Fibroblast of skin of right biceps (primary cell): ENCODE results near the gene SLC9A8.
"Not testable (repeated sequence)": the region's sequence is repeated elsewhere in the genome, so short reads cannot be mapped to it uniquely, and the experiment has no call there.

Source experiments
- DNase-seq: peaks from one replicate; pipeline ENCODE4 v3.0.0-alpha.2; 2013

Gene SLC9A8, protein sequence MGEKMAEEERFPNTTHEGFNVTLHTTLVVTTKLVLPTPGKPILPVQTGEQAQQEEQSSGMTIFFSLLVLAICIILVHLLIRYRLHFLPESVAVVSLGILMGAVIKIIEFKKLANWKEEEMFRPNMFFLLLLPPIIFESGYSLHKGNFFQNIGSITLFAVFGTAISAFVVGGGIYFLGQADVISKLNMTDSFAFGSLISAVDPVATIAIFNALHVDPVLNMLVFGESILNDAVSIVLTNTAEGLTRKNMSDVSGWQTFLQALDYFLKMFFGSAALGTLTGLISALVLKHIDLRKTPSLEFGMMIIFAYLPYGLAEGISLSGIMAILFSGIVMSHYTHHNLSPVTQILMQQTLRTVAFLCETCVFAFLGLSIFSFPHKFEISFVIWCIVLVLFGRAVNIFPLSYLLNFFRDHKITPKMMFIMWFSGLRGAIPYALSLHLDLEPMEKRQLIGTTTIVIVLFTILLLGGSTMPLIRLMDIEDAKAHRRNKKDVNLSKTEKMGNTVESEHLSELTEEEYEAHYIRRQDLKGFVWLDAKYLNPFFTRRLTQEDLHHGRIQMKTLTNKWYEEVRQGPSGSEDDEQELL

DNA sequence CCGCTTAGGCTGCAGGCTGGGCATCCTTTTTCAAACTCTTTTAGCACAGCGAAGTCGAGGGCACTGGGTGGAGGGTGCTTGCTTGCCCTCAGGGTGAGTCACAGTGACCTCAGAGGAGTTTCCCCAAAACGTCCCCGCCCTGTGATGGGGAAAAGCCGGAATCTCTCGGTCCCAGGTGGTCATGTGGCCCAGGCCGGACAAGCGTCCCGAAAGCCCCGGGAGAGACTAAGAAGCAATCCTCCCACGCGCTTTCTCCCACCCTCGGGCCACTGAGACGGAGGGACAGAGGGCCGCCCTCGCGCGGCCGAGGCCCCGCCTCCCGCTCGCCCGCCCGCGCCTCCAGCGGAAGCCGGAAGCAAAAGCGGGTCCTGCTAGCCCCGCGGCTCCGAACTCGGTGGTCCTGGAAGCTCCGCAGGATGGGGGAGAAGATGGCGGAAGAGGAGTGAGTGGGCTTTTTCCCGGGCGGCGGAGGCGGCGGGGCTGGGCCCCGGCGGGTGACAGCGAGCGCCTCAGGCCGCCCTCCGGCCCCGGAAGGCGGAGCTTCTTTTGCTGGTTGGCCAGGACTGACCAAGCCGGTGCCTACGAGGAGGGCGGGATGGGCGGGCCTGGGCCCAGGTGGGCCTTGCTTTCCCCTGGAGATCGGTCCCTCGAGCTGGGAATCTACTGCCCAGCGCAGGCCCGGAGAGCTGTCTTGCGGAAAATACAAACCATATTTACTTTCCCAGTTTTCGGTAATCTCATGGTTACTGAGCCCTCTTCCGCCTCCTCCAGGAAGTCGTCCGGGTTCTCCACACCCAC, at the start of gene SLC9A8:
Gene SLC9A8, plus strand, starts transcription at position 322 of the 798 bp plus-strand sequence. Its CDS starts 95 bp downstream, at position 417.
- DNase-seq: peak; percentile 89

DNA sequence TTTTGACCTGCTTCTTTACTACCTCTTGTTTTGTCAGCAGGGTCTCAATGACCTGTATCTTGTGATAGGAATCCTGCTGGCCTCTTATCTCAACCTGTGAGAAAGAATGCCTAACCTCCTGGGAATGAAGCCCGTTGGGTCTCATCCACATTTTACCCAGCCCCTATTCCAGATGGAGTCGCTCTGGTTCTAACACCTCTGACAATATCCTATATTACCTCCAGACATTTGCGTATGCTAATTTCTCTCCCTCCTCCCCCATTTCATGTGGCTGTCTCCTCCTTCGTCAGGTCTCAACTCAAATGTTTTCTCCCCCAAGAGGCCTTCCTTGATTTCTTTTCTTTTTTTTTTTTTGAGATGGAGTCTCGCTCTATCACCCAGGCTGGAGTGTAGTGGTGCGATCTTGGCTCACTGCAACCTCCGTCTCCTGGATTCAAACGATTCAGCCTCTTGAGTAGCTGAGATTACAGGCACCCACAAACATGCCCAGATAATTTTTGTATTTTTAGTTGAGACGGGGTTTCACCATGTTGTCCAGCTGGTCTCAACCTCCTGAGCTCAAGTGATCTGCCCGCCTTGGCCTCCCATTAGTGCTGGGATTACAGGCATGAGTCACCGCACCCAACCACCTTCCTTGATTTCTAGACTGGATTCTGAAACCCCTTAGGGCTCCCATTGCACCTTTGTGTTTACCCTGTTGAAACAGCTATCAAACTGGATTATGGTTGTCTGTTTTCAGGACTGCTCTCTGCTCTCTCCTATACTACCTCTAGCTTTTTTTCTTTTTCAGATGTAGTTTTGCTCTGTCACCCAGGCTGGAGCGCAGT, 49.5 kb upstream of the SLC9A8 start:
- DNase-seq: no peak

DNA sequence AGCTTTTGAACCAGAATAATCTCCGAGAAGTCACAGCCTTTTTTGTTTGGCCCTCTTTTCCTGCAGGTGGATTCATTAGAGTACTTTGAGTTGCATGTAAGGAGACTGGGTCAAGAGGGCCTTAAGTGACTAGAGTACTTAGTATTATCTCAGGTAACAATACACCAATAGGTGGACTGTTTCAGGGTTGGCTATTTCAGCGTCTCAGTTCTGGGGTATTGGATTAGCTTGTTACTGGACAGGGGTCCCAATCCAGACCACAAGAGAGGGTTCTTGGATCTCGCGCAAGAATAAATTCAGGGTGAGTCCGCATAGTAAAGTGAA, 47.3 kb upstream of the SLC9A8 start:
- DNase-seq: no peak

DNA sequence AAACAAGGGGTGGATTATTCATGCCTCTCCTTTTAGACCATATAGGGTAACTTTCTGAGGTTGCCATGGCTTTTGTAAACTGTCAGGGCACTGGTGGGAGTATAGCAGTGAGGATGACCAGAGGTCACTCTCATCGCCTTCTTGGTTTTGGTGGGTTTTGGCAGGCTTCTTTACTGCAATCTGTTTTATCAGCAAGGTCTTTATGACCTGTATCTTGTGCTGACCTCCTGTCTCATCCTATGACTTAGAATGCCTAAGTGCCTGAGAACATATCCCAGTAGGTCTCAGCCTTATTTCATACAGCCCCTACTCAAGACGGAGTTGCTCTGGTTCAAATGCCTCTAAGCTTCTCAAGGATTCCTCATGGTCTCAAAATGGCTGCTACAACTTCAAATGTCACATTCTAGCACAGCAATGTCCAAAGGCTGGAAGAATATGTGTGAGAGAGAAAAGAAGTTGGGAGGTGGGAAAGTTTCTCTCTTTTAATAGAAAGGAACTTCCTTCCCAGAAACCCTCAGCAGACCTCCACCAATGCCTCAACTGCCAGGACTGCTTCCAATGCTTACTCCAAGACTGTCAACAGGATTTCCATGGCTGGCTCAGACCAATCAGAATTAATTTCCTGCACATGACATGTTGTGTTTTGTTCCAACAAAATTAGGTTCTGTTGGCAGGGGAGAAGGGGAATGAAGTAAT, 46.6 kb upstream of the SLC9A8 start:
- DNase-seq: no peak

DNA sequence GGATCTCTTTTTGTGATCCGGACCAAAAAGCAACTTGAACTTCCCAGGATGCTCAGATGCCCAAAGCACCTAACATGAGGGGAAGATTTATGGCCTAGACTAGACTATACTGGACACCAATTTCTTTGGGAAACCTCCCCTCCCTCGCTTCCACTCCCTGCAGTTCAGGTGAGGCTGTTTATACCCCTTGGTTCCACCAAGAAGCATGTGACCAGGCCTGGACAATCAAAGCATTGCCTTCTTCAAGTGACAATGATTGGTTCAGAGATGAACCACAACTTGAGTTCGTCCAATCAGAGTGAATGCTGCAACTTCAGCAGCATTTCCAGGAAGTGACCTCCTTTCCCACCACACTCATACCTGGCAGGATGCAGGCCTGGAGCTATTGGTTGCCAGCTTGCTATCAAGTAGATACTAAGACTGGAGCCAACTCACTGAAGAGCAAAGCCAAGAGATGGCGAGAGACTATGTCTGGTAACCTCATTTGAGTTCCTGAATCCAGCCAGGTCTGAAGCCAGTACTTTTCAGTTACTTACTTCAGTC, 45.6 kb upstream of the SLC9A8 start:
- DNase-seq: no peak

DNA sequence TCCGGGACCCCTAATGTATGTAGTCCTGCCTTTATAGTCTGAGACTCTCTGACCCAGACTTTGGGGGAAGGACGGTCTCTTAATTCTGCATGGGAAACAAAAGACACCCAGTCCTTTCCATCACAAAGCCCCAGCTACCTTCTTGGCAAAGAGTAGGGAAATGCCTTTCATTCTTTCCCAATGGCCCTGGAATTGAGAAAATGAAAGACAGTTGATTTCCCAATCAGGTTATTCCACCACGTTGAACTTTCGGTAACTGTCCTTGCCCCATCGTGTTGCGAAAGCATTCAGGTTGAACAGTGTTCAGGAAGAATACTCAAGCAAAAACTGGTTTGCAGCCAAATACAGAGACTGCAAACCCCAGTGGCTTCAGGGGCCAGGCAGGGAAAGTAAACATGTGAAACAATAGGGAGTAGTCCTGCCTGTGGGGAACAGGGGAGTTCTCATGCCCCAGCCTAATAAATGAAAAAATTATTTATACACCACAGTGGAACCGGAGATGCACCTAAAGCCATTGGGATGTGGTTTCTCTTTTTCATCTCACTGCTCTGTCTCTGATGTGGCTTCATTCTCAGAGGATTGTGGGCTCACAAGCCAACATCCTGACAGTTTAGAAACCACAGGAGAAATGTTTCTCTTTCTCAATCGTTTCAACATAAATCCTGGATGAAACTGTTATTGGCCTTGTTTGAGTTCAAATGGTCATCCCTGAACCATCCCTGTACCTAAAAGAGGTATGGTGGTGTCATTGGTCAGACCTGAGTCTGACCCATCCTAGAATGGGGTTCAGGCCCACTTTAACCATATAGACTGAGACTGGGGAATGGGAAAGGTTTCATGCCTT, 44.2 kb upstream of the SLC9A8 start:
- DNase-seq: peak; percentile 90

DNA sequence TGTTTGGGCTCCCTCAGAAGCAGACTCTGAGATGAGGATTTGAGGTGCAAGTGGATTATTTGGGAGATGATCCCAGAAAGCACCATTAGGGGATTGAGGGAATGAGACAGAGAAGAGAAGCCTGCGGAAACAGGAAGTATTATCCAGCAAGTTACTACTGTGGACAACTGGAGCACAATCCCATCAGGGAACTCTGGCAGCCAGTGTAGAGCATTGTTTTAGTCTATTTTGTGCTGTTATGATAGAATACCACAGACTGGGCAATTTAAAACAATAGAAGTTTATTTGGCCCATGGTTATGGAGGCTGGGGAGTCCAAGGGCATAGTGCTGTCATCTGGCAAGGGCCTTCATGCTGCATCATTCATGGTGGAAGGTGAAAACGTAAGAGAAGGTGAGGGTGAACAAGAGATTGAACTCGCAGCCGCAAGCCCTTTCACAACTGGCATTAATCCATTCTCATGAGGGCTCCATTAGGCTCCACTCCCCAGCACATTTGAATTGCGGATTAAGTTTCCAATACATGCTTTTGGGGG, 43.5 kb upstream of the SLC9A8 start:
- no peak for DNase-seq

DNA sequence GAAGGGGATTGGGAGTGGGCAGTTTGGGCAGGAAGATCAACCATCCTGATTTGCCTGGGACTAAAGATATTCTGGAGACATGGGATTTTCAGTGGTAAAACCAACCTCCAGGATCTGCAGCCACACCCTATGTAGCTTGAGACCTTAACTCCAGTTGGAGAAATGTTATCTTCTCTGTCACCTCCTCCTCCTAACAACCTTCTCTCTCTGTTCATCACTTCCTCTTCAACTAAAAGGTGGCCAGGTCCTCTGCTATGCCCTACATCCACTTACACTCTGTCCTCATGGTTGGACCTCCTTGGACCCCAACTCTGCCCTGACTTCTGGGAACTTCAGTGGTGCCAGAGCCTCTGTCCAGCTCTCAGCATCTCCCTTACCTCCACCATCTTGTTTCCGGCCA, 42.0 kb upstream of the SLC9A8 start:
- no peak for DNase-seq

DNA sequence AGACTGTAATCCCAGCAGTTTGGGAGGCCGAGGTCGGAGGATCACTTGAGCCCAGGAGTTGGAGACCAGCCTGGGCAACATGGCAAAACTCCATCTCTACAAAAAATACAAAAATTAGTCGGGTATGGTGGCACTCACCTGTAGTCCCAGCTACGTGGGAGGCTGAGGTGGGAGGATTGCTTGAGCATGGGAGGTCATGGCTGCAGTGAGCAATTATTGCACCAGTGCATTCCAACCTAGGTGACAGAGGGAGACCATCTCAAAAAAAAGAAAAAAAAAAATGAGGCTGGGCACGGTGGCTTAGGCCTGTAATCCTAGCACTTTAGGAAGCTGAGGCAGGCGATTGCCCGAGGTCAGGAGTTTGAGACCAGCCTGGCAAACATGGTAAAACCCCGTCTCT, 38.4 kb upstream of the SLC9A8 start:
- not testable (repeated sequence) for DNase-seq

DNA sequence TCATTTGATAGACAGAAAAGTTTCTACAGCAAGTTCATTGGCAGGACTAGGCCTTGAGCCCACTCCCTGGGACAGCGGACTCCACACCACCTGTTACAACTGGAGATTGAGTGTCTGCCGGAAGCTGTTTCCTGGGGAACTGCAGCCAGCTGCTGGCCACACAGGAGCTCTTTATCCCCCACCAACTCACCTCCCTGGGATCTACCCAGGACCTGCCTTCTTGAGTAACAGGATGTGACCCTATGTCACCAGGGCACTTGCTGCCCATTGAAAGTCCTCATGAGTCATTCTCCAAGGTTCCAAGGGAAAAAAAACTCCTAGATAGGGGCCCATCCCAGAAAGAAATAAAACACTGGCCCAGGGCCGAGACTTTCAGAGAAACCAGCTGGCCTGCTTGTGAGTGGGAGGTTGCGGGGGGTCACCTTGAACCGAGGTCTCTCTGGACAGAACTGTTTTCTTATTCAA, 37.4 kb upstream of the SLC9A8 start:
- DNase-seq: peak; percentile 41

DNA sequence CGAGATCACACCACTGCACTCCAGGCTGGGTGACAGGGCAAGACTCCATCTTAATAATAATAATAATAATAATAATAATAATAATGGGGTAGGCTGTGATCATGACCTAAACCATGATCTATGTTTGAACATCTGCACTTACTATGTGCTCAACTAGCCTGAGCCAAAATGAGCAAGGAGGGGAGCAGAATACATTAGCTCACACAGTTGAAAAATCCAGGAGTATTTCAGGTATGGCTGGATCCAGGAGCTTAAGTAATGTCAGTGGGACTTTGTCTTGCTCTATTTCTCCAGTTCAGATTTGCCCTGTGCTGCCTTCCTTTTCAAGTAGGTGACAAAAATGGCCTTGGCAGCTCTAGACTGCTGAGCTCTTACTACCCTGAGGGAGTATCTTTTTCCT, 32.7 kb upstream of the SLC9A8 start:
- no peak for DNase-seq

DNA sequence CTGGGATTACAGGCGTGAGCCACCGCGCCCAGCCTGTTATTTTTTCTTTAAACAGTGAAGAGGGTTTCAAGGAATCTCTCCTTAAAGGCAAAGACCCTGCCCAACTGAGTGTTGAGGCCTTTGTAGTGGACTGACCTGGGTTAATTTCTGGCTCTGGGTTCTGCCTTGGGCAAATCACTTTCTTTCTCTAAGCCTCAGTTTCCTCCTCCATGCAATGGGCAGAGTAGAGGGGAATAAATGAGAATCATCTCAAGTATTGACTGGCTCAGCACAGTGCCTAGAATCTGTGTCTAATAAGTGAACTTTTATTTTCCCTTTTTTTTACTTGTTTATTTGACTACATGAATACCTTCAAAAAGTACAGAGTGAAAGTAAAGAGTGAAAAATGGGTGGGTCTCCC, 31.0 kb upstream of the SLC9A8 start:
- no peak for DNase-seq

DNA sequence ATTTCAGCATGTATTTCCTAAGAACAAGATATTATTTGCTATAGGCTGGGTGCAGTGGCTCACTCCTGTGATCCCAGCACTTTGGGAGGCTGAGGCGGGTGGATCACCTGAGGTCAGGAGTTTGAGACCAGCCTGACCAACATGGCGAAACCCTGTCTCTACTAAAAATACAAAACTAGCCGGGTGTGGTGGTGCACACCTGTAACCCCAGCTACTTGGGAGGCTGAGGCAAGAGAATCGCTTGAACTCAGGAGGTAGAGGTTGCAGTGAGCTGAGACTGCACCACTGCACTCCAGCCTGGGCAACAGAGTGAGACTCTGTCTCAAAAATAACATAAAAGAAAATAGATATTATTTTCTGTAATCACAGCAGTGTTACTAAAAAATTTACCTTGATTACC, 30.2 kb upstream of the SLC9A8 start:
- DNase-seq: not testable (repeated sequence)

DNA sequence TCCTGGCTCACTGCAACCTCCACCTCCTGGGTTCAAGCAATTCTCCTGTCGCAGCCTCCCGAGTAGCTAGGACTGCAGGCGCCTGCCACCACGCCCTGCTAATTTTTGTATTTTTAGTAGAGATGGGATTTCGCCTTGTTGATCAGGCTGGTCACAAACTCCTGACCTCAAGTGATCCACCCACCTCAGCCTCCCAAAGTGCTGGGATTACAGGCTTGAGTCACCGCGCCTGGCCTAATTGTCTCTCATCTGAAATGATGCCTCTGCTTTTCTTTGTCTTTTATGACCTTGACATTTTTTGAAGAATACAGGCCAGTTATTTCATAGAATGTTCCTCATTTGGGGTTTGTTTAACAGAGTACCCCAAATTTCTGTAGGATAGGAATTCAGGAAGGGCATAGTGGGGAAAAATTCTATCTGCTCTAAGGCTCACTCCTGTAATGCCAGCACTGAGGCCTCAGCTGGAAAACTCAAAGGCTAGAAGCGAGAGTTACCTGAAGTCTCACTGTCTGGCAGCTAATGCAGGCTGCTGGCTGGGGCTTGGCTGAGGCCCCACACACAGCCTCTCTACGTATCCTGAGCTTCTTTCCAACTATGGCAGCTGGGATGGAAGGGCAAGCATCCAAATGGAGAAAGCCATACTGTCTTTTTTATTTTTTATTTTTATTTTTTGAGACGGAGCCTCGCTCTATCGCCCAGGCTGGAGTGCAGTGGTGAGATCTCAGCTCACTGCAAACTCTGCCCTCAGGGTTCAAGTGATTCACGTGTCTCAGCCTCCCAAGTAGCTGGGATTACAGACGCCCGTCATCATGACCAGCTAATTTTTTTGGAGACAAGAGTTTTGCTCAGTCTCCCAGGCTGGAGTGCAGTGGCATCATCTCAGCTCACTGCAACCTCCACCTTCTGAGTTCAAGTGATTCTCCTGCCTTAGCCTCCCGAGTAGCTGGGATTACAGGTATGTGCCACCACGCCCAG, 29.3 kb upstream of the SLC9A8 start:
- not testable (repeated sequence) for DNase-seq

DNA sequence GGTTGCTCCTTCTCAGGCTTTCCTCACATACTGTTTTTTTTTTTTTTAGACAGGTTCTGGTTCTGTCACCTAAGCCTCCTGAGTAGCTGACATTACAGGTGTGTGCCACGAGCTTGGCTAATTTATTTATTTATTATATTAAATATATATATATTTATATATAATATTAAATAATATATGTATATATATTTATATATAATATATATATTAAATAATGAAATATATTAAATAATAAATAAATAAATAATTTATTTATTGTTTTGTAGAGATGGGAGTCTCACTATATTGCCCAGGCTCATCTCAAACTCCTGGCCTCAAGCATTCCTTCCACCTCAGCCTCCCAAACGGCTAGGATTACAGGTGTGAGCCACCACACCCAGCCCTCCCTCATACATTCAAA, 28.3 kb upstream of the SLC9A8 start:
- DNase-seq: no peak

DNA sequence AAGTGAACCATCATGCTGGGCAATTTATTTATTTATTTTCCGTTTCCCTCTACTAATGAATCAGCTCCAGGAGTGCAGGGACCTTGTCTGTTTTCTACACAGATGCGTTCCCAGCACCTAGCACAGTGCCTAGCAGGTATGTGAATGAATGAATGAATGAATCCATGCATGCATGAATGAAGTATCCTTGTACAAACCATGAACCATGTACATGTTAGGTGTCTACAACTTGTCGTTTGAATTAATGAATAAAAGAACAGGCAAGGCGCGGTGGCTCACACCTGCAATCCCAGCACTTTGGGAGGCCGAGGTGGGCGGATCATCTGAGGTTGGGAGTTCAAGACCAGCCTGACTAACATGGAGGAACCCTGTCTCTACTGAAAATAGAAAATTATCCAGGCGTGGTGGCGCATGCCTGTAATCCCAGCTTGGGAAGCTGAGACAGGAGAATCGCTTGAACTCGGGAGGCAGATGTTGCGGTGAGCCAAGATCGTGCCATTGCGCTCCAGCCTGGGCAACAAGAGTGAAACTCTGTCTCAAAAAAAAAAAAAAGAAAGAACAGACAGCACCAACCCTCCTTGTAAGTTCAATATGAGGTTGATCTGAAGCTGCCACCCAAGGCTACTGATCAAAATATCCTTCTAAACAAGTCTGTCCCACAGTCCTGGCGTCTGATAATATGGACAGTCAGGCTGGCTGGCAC, 27.3 kb upstream of the SLC9A8 start:
- no peak for DNase-seq

DNA sequence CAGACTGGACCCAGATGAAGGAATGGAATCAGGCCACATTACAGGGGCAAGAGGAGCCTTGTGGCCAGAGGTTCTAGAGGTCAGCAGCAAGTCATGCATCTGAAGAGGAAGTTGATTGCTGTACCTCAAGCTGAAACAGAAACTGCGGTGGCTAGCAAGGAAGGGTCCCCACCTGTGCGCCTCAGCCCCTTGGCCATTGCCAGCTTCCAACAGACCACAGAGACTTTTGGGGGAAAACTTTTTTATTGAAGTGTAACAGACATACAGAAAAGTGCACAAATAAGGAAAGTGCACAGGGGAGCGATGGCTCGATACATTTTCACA, 26.8 kb upstream of the SLC9A8 start:
- DNase-seq: no peak

DNA sequence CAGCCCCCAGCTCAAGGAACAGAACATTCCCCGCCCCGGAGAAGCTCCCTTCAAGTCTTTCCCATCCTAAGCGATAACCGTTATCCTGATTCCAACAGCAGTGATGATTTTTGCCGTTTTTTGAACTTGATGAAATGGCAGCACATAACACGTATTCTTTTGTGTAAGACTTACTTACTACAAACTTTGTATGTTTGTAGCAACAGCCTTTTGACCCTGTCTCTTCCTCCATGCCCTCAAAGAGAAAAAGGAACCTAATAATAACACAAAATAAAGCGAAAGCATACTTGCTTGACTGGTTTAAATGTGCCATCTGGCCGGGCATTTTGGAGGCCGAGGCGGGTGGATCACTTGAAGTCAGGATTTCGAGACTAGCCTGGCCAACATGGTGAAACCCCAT, 26.4 kb upstream of the SLC9A8 start:
- DNase-seq: no peak
